Activated naive CD4-positive, alpha-beta T cell (primary cell): ENCODE results near the gene ZCCHC13.
"Not testable (repeated sequence)": the region's sequence is repeated elsewhere in the genome, so short reads cannot be mapped to it uniquely, and the experiment has no call there.

Source experiments
- DNase-seq, 4 experiments: peaks; one replicate each; lab custom pipeline; 2025; lab: John Stamatoyannopoulos, UW

Gene ZCCHC13

GRCh38 chrX:74321191-74321590 is 17.2 kb downstream of the ZCCHC13 start:
- DNase-seq: no peak

- no peak for DNase-seq
Observed at GRCh38 chrX:74324131-74324530, 20.2 kb downstream of the ZCCHC13 start.

GRCh38 chrX:74325130-74326059 is 21.4 kb downstream of the ZCCHC13 start:
- no peak for DNase-seq

- no peak for DNase-seq
Observed at GRCh38 chrX:74338852-74339251, 34.9 kb downstream of the ZCCHC13 start.

- DNase-seq: no peak
Observed at GRCh38 chrX:74340051-74340450, 36.1 kb downstream of the ZCCHC13 start.

- not testable (repeated sequence) for DNase-seq
Observed at GRCh38 chrX:74342211-74342610, 38.2 kb downstream of the ZCCHC13 start.

GRCh38 chrX:74343343-74344279 is 39.6 kb downstream of the ZCCHC13 start:
- DNase-seq: peak in 1 of 4 experiments; percentile 9

GRCh38 chrX:74344280-74344622 is 40.3 kb downstream of the ZCCHC13 start:
- DNase-seq: no peak

- no peak for DNase-seq
Observed at GRCh38 chrX:74346088-74346487, 42.1 kb downstream of the ZCCHC13 start.

- DNase-seq: no peak
Observed at GRCh38 chrX:74349387-74349786, 45.4 kb downstream of the ZCCHC13 start.

GRCh38 chrX:74351760-74352159 is 47.8 kb downstream of the ZCCHC13 start:
- no peak for DNase-seq

GRCh38 chrX:74353984-74354383 is 50.0 kb downstream of the ZCCHC13 start:
- no peak for DNase-seq
